HG02884 (cell line): Measurements from ENCODE around the gene UNC5B.
"Not testable (repeated sequence)": the region's sequence is repeated elsewhere in the genome, so short reads cannot be mapped to it uniquely, and the experiment has no call there.

ENCODE experiments used
- ATAC-seq: cut with Tn5 transposase; IDR thresholded peaks from one replicate; pipeline ENCODE4 v1.9.1; 2021; ENCODE audit warnings: mild to moderate bottlenecking, moderate library complexity; ENCODE audit not compliant: unreplicated experiment

UNC5B gene

DNA sequence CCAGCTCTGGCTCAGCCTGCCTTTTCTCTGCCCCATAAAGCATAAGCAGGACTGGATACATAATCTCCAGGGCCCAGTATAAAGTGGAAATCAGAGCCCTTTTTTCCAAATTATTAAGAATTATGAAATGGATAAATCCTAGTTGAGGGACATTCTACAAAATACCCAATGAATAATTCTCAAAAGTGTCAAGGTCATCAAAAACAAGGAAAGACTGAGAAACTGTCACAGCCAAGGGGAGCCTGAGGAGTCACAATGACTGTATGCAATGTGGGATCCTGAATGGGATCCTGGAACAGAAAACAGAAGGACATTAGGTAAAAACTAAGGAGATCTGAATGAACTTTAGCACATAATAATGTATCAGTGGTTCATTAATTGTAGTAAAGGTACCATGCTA, 4.8 kb upstream of the UNC5B start:
- no peak for ATAC-seq

DNA sequence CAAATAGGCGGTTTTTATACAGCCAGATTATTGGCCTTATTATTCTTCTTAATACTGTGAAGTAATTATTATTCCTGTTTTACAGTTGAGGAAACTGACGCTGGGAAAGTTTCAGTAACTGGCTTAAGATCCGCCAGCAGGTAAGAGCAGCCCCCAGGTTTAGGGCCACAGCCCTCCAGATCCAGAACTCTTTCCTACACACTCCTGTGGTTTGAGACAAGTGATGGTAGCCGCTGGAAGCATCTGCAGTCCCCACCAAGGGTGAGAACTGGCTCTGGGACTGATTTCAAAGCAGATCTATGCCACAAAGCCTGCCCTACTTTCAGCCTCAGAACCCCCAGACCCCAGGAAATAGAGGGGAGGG, 3.0 kb upstream of the UNC5B start:
- ATAC-seq: no peak

DNA sequence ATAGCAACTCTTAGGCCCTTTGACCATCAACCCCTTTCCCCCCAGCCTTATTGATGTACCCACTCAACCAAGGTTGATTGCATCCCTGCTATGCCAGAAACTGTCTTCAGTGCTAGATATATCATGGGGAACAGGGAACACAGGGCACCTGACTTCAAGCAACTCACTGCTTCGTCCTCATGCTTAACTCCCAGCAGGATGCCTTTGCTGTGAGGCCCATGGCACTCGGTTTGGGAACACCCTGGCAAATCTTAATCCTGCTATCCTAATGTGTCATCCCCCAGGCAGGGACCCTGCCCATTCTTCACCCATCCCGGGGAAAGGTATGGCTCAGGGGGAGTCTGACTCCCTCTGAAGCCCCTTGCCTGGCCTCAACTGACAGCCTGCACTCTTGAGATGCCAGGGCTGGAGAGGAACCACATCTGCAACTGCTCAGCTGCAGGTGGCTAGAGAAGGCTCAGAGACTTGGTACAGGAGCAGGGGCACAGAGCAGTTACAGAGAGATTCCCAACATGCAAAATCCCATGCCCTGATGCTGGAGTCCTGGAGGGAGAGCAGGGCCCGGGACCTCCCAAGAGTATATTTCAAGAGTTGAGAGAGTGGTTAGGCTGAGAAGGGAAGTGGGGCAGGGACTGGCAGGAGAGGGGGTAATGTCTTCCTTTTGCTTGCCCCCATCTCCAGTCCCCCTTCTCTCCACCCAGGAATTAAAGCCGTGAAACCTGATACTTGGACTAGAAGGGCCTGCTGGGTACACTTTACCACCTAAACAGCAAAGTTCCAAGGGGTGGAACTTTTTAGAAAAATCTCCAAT, 2.4 kb upstream of the UNC5B start:
- ATAC-seq: no peak

- ATAC-seq: no peak
These were observed 1.9 kb upstream of the UNC5B start for GRCh38 chr10:71210542-71210871.

DNA sequence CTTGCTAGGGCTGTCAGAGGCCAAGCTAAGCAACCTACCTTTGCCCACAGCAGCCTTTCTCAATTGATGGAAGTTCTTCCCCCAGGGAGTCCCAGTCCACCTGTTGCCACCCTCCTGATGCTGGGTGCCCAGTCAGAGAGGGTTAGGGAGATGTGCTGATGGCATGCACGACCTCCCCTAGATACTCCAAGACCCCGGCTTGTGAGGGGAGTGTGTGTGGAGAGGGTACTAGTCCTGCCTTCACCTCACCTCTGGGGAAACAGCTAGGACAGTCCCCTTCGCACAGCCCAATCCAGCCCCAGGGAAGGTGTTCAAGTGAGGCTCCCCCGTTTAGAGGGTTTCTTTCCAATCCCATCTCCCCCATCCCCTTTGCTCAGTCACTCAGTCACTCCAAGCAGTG, 1.3 kb upstream of the UNC5B start:
- no peak for ATAC-seq

DNA sequence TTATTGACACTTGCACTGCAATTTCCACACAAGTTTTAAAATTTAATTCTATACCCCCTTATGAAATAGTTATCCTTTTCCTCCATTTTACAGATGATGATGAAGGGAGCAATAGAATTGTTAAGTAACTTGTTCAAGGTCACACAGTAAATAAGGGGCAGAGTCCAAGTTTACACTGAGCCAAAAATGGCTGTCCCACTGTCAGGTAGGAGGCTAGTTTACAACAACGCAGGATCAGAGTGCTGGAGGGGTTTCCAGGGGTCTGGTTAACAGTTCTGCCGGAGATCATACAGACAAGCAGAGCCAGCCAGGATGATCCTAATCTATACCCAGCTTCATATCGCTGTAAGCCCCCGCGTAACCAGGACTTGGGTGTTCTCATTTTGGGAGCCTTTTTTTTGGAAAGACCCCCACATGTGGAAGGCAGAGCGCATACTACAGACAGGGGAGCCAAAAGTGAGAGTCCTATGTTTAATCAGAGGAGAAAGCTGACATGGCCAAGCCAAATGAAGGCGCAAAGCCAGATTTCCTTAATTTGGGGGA, 524 bp upstream of the UNC5B start:
- ATAC-seq: no peak

DNA sequence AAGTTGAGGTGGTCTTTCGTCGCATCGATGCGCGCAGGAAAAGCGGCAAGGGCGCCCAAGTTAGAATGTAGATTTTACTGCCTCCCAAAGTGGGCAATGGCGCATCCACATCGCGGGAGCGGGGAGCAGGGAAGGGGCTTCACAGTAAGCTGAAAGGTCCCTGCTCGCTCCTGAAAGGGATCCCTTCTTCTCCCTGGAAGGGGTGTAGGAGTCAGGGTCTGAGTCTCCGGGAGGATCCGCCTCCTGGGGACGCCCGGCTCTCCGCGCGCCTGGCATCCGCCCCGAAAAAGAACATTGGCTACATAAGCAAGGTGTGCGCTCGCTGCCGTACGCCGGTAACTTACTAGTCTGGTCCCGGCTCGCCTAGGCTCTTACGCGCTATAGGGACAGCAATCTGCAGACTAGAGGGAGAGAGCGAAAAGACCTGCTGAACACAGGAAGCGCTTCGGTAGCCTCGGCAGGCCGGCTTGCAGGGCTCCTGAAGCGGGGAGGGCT, 804 bp downstream of the UNC5B start:
- no peak for ATAC-seq

DNA sequence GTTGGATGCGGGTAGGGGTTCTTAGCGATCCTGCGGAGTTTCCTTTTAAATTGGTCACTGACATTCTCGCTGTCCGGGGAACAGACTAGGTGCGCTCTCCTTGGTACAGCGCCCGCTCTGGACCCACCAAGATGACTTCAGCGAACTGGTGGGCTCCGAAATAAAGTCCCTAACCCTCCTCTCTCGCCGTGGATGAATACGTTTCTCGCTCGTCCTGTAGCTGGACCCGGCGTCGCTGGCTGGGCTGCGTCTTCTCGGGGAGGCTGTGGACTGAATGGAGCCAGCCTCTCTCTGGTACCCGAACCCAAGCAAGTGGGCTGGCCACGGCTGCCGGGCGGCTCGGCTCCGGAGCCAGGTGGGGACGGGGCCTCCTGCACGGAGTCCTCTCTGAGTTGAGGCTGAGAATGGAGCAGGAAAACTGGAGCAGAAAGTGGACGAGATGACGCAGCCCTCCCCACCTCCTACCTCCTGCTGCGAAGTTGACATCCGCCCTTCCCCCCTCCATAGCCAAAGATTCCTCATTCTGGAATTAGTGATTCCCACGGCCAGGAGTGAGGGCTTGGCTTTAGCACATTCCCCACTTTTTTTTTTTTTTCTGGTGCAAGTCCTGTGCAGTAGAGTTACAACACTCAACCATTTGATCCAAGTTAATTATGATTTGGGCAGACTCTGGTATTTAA, 1.5 kb downstream of the UNC5B start:
- no peak for ATAC-seq

DNA sequence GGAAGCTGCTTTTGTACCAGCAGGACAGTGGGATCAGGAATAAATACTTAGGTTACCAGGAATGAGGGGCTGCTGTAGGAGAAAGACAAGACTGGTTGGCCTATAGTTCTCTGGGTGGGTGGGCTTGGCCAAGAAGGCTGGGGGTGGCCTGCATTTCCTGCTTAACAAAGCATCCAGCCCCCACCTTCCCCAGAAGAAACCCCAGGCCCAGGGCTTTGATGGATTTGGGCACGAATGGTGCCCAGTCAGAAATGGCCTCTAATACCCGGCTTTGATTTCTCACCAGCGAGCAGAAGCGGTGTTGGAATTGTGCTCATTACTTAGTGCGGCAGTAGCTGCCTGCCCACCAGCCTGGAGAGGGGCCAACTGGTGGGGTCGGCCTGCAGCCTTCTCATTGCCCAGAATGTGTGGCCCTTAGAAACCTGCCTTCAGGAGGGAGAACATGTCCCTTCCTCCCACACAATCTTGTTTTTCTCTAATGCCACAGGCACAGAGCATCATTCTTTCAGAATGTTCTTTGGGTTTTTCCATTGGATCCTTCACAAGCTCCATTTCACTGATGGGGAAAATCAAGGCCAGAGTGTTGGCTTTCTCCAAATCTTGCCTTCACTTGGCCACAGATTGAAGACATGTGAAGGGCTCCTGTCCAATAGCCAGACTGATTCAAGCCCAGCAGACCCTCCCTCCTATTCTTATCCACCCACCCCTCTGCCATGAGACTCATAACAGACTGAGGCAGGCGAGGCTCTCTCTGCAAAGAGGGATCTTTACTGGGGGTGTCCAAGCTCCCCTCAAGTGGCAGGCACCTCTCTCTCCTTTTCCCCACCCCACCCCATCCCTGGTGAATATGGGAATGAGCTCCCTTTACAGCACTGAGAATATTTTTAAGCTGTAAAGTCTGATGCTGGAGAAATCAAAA, 2.5 kb downstream of the UNC5B start:
- ATAC-seq: no peak

- ATAC-seq: no peak
These were observed 4.0 kb downstream of the UNC5B start for GRCh38 chr10:71216363-71216695.

- ATAC-seq: no peak
These were observed 4.4 kb downstream of the UNC5B start for GRCh38 chr10:71216751-71217265.

DNA sequence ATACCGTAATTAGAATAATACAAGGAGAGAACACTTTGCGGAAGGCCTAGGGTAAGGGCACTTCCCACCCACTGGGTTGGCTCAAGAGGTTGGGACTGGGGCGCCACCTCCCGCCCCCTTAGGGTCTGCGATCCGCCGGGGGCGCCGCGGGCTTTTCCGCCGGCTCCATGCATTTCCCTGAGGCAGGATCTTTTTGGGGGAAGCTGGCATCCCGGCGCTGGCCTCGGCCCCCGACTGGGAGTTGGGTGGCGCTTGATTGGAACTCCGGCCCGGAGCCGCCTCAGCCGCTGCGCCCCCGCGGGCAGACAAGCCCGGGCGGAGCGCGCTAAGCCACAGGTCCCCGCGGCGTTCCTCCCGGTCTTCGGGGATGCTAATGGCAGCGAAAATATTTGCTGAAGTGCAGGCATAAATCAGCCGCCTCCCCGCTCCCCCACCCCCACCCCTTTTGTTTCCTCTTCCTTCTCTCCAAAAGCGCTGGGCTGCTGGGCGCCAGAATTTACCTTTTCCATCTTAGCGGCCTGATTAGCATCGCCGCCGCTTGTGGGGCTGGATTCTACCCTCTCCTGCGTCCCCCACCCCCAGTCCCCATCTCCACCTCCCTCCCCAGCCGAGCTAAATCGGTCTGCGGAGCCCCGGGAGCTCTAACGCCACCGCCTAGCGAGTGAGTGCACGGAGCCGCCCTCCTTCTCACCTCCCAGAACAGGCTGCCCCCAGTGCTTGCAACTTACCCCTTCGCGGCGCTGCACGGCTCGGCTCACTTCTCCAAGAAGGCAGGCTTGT, 5.1 kb downstream of the UNC5B start:
- no peak for ATAC-seq

DNA sequence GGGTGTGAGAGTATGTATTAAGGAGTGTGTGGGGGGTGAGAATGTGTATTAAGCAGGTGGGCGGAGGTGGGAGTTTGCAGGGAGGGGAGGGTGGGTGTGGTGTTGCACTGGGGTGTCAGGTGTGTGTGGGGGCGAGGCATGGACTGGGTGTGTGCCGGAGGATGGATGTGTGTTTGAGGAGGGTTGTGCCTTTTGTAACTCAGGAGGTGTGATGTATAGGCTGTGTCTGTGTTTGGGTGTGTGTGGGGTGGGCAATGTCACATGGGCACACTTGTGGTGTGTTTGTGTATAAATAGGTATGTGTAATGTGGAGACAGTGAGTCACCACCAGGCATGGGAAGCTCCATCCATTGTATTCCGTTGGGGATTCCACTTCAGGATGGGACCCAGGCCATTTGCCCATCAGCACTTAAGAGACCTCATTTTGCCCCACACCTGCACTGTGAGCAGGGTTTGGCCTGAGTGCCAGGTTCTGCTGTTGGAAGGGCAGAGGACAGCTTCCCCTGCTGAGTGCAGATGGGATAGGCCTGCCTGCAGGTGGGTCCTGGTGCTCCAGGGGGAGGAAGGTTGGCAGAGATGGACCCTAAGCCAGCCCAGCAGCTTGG, 5.8 kb downstream of the UNC5B start:
- ATAC-seq: no peak

- ATAC-seq: no peak
These were observed 6.3 kb downstream of the UNC5B start for GRCh38 chr10:71218651-71219050.

DNA sequence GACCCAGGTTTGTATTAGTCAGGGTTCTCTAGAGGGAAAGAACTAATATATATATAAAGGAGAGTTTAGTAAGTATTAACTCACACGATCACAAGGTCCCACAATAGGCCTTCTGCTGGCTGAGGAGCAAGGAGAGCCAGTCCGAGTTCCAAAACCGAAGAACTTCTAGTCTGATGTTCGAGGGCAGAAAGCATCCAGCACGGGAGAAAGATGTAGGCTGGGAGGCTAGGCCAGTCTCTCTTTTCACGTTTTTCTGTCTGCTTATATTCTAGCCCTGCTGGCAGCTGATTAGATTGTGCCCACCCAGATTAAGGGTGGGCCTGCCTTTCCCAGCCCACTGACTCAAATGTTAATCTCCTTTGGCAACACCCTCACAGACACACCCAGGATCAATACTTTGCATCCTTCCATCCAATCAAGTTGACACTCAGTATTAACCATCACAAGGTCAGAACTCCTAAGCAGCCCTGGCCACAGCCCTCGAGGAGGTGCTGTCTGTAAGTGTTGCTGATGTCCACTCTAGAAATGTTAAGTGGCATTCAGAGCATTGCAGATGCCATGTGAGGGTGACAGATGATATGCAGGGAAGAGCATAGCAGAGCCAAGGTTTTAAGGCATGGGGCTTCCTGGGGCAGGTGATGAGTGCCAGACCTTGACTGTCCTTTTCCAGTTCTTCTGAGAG, 7.0 kb downstream of the UNC5B start:
- not testable (repeated sequence) for ATAC-seq

DNA sequence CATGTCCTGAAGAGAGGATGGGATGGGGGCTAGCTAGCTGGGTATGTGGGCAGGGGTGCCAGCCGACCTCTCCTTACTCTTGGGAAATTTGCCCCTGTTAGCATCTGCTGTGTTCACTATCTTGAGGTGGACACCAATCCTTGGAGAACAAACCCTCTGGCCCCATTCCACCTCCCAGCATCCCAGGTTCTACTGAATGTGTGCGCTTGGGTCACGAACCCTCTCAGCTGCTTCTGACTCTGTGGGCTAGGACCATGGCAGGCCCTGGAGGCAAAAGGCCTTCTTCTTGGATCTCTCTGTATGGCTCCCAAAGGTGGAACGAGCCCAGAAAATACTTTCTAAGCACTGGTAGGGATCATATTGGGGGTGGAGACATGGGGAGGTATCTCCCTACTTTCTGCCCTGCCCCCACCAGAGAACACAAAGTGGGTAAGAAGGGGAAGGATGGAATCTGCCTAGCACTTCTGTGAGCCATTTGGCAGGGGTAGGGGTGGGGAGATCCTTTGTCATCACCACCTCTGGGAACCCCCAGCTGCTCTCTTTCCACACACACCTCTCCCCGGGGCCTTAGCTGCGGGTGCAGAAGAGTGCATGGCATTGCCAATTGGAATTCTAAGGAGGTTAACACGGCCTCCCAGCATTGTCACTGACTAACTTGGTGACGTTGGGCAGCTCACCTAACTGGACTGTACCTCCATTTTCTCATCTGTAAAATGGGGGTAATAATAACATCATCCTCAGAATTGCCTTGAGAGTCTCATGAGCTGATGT, 7.7 kb downstream of the UNC5B start:
- ATAC-seq: no peak

DNA sequence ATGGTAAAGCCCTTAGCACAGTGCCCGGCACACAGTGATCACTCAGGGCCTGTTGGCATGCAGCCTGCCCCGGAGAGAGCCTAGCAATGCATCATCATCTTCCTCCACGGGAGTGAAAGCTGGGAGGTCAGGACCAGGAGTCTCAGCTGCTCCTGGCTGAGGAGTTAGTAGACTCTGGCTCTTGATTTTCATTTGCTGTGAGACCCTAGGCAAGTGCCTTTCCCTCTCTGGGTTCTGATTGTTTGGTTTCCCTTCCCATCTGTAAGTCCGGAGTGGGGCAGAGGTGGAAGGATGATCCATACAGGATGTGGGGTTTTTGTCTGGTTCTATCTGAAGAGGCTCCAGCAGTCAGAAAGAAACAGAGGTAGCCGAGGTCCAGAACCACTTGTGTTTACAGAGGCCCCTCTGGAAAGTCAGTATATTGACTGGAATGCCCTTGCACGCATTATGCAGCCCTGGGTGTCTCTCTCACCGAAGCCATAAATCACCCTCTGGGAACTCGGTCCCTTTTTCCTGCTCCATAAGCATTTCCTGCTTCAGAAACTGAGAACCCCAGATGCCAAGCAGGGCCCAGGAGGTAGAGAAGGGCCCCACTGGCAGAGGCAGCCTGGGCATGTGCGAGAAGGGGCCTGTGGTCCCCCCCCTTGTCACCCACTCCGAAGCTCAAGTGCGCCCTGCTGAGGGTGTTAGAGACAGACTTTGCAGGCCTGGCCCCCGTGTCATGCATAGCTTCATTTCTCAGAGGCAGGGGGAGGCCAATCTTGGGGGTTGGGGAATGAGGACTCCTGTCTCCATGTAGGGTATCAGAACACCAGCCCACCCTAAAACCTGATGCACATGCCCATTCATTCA, 8.5 kb downstream of the UNC5B start:
- ATAC-seq: no peak
